HG03442 (cell line): ENCODE measurements around the gene ADAMTS10.
"Not testable (repeated sequence)": the region's sequence is repeated elsewhere in the genome, so short reads cannot be mapped to it uniquely, and the experiment has no call there.

Experiments used
- ATAC-seq: cut with Tn5 transposase; IDR thresholded peaks from one replicate; pipeline ENCODE4 v1.9.1; 2021; ENCODE audit warnings: mild to moderate bottlenecking, moderate library complexity; ENCODE audit not compliant: unreplicated experiment

ADAMTS10 gene

GRCh38 chr19:8595651-8596050 is 14.9 kb downstream of the ADAMTS10 start:
- no peak for ATAC-seq

GRCh38 chr19:8593931-8594330 is 16.6 kb downstream of the ADAMTS10 start:
- no peak for ATAC-seq

- ATAC-seq = no peak
Measured at GRCh38 chr19:8592231-8593009, 18.1 kb downstream of the ADAMTS10 start.

- no peak for ATAC-seq
Measured at GRCh38 chr19:8589177-8589714, 21.3 kb downstream of the ADAMTS10 start.

GRCh38 chr19:8585894-8586750 is 24.4 kb downstream of the ADAMTS10 start:
- ATAC-seq = no peak

- ATAC-seq = no peak
Measured at GRCh38 chr19:8584965-8585893, 25.3 kb downstream of the ADAMTS10 start.

- no peak for ATAC-seq
Measured at GRCh38 chr19:8580710-8581281, 29.7 kb downstream of the ADAMTS10 start.

- ATAC-seq = peak; percentile 41
Measured at GRCh38 chr19:8578642-8579265, 31.8 kb downstream of the ADAMTS10 start.

GRCh38 chr19:8577741-8578140 is 32.8 kb downstream of the ADAMTS10 start:
- ATAC-seq = no peak

- no peak for ATAC-seq
Measured at GRCh38 chr19:8577247-8577646, 33.3 kb downstream of the ADAMTS10 start, which contains the start of gene MYO1F. Gene MYO1F, minus strand, starts transcription at chr19:8577442. Its CDS starts 133 bp downstream, at chr19:8577309.

GRCh38 chr19:8576273-8576993 is 34.1 kb downstream of the ADAMTS10 start:
- no peak for ATAC-seq

- ATAC-seq = no peak
Measured at GRCh38 chr19:8575467-8575997, 35.0 kb downstream of the ADAMTS10 start.

- ATAC-seq = not testable (repeated sequence)
Measured at GRCh38 chr19:8574619-8574922, 35.9 kb downstream of the ADAMTS10 start.

GRCh38 chr19:8573316-8573715 is 37.2 kb downstream of the ADAMTS10 start:
- ATAC-seq = no peak

- no peak for ATAC-seq
Measured at GRCh38 chr19:8571006-8571411, 39.5 kb downstream of the ADAMTS10 start.

GRCh38 chr19:8569066-8569771 is 41.3 kb downstream of the ADAMTS10 start:
- peak; percentile 75 for ATAC-seq

GRCh38 chr19:8567522-8568172 is 42.9 kb downstream of the ADAMTS10 start:
- no peak for ATAC-seq

- ATAC-seq = no peak
Measured at GRCh38 chr19:8566855-8567254, 43.7 kb downstream of the ADAMTS10 start.
